Putamen (tissue), 1 donor: ENCODE data around the gene VN1R5.
"Not testable (repeated sequence)": the region's sequence is repeated elsewhere in the genome, so short reads cannot be mapped to it uniquely, and the experiment has no call there.

ENCODE experiments used
- DNase-seq: peaks from one replicate; pipeline ENCODE4 v3.0.0-alpha.2; 2016; ENCODE audit warnings: low spot score

The VN1R5 gene

DNA sequence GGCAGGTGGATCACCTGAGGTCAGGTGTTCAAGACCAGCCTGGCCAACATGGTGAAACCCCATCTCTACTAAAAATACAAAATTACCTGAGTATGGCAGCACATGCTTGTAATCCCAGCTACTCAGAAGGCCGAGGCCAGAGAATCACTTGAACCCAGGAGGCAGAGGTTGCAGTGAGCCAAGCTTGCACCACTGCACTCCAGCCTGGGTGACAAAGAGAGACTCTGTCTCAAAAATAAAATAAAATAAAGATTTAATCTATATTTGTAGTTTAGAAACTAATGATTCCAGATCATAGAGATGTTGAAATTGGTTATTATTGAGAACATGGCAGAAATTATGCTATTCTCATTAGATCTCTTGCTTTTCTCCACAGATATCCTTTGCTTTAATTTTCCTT, at the start of gene VN1R5:
Gene VN1R5, plus strand, starts transcription at position 301 of the 400 bp plus-strand sequence.
- not testable (repeated sequence) for DNase-seq

DNA sequence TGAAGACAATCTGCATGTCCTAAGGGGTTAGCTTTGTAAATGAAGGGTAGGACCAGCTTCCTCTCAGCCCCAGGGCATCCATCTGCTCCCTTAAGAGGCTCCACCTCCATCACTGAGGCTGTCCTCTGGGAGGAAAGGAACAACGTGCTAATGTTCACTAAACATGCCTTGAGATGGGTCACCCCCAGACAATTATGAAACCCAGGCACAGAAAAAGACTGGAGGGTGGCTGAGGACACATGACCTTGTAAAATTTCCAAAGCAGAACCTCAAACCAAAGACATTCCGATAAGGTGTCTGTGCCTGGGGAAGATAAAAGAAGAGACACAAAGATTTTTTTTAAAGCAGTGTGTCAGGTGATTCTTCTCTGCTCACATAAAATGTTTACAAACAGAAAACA, 46.5 kb upstream of the VN1R5 start:
- DNase-seq = no peak

DNA sequence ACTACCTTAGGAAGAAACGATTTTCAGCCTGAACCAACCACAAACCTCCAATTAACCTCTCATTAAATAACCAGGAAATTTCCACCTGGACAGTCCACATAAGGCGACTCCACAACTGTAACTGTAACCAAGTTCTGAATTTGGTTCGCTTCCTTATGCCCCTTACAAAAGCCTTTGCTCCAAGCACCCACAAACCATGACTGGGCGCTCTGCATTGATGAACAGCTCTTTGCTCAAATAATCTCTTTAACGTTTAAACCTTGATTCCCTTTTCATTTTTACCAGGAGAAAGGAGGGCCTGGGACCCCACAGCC, 45.9 kb upstream of the VN1R5 start:
- no peak for DNase-seq

DNA sequence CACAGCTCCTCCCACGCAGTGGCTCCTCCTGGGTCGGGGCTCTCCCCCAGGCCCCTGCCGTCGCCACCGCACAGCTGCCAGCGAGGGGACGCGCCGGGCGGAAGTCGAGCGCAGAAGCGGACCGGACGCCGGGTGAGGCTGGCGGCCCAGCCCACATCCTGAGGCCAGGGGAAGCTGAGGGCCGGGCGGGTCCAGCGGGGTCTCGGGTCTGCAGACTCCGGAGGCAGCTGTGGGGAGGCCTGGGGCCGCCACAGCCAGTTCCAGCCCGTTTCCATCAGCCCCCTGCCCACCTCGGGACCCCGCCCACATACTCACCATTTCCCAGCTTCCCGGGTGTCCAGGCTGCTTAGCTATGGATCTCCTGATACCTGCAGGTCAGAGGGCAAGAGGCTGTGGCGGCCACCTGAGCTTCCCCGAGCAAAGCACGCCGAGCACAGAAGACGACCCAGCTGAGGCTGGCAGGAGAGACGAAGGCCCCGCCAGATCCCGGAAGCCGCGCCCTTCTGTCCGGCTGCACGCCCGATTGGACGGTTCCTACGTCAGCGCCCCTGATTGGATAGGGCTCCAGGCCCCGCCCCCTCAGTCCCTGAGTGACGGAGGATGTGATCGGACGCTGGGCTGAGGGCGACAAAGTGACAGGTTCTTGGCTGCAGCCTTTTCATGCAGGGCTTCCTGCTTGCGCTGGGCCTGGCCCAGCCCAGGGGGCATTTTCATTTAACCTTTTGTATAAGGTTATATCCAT, 45.3 kb upstream of the VN1R5 start:
- DNase-seq = peak; percentile 94

DNA sequence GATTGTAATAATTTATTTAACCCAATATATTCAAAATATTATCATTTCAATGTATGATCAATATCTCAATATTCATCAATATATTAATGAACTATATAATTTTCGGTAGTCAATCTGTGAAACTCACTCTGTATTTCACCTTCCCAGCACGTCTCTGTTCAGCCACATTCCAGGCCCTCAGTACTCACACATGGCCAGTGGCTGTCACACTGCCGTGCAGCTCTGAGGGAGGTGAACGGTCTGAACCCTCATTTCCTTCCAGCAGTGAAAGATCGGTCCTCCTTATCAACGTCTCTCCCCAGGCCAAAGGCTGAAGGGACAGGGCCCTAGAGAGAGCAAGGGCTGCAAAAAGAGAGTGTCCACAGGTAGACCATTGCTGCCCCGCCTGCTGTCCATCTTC, 44.5 kb upstream of the VN1R5 start:
- DNase-seq = no peak

DNA sequence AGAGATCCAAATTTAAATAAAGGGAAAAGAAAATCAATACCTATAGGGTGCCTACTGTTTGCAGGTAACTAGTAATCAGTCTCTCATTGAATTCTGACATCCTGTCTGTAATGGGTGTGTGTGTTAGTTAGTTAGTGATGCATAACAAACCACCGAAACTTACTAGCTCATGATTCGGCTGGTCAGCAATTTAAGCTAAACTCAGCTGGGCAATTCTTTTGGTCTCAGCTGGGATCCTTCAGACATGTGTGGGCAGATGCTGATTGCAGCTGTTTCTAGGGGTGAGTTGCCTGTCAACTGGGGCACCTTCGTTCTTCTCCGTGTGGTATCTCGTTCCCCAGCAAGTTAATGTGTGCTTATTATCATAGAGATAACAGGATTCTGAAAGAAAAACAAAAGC, 43.9 kb upstream of the VN1R5 start:
- DNase-seq = no peak

DNA sequence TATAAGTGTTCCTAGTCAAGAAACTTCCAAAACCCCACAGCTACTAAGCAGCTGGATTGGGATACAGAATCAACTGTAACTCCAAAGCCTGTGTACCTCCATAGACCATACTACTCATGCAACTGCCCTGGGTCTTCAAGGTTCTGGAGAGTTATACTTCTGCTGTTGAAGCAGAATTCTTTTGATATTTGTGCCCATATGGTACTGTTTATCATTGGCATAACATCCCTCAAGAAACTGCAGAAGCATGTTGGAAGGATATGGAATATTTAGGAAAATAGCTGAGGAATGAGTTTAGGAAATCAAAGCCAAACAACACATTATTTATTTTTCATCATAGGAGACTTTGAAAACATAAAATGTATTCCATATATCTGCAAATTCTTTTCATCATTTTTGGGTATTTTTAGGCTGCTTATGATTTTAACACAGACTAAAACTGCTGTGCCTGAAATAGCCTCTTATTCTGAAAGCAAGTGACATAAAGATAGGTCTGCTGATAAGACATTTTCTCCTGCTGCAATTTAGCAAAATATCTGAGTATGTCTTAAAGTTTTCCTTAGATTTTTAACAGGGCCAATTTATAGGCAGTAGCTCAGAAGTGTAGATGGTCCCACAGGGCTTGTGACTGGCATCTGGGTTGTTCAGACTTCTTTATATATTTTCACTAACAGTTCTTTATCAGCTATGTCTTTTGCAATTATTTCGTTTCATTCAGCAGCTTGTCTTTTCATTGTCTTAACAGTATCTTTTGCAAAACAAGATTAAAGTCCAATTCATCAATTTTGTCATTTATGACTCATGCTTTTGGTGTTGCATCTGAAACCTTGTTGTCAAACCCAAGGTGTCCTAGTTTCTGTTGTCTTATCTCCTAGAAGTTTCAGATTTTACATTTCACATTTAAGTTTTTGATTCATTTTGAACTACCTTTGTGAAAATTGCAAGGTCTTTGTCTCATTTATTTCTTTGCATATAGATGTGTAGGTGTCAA, 43.0 kb upstream of the VN1R5 start:
- no peak for DNase-seq

DNA sequence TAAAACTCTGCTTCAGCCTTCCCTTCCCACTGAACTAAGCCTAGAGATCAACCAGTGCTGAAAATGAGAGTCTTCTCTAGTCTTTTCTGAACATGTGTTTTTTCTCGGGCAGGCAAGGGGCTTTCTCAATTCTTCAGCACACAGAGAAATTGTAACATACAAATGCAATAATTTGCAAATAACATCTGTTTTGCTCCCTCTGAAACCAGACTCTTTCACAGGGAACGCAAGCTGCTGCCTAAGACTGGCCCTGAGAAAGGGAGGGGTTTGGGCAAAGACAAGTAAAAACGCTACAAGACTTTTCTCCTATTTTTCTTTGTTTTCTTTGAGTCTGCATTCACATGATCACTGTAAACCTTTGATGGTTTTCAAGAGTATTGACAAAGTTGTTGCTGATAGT, 39.6 kb upstream of the VN1R5 start:
- no peak for DNase-seq

DNA sequence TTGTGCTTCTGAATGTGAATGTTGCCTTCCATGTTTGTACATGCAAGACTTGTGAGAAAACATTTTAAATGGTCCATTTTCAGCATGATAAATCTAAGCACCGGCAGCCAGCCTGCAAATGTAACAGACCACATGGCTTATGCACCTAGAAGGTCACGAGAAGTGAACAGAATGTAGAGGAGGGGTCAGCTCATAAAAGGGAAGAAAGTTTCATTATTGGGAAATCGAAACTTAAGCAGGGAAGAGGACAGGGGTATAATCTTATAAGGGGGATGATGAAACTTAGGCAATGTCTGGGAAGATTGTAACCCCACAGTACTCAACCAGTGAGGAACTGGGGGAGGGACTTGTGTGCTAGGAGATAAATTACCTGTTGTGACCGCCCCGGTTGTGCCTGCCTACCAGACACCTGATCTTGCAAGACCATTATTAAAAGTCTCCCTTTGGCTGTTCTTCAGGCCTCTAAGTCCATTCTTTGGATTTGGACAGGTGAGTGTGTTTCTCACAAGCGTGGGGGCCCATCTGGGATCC, 37.7 kb upstream of the VN1R5 start:
- no peak for DNase-seq

DNA sequence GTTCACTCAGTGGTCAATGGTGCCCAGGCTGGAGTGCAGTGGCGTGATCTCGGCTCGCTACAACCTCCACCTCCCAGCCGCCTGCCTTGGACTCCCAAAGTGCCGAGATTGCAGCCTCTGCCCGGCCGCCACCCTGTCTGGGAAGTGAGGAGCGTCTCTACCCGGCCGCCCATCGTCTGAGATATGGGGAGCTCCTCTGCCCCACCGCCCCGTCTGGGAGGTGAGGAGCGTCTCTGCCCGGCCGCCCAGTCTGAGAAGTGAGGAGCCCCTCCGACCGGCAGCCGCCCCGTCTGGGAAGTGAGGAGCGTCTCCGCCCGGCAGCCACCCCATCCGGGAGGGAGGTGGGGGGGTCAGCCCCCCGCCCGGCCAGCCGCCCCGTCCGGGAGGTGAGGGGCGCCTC, 35.6 kb upstream of the VN1R5 start:
- not testable (repeated sequence) for DNase-seq

DNA sequence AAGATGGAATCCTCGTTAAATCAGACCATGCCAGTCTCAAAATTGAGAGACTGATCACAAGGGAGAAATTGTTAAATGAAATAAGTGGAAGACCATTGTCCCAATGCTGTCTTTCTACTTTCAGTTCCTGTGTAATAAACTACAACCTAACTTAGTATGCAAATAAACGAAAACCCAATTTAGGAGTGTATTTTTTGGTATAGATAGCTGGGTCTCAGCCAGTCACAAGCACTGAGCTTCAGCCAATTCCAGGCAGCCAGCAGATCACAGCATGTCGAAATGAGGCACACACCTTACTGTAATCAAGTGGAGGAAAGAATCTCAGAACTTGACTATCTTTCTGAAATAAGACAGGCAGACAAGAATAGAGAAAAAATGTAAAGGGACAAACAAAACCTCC, 33.0 kb upstream of the VN1R5 start:
- no peak for DNase-seq

DNA sequence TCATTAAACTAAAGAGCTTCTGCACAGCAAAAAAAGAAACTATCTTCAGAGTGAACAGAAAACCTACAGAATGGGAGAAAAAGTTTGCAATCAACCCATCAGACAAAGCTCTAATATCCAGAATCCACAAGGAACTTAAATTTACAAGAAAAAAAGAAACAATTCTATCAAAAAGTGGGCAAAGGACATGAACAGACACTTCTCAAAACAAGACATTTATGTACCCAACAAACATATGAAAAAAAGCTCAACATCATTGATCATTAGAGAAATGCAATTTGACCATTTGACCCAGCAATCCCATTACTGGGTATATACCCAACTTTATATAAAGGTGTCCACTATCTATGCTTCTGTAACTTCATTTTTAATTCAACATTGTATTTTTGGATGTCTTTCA, 31.1 kb upstream of the VN1R5 start:
- DNase-seq = no peak

DNA sequence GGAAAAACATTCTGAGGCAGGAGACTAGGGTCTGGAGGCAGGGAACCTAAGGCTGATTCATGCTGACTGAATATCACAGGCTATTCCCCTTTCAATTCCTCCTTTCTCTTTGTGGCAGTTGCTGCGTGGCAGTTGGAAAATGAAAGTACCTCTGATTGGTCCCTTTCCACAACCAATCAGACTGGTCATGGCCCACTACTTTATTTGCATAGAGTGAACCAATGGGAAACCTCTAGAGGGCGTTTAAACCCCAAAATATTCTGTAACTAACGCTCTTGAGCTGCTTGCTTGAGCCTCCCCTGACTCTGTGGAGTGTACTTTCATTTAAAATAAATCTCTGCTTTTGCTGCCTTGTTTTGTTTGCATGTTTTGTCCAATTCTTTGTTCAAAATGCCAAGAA, 27.7 kb upstream of the VN1R5 start:
- DNase-seq = no peak

DNA sequence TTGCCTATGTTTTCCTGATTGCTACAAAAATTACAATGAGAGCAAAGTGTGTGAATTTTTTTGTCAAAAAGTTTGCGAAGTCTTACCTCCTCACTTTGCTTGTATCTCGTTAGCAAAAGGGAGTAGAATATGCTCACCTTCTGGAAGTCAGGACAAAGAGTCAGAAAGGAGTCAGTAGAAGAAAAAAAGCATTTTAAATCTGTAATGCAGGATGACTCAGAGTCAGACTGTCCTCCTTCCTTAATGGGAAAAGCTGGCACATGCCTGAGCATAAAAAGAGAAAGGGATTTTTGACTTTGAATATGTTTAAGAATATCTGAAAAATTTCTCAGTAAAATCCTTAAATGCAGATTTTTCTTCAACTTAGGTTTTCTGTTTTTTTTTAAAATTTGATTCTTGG, 14.2 kb upstream of the VN1R5 start:
- DNase-seq = no peak

DNA sequence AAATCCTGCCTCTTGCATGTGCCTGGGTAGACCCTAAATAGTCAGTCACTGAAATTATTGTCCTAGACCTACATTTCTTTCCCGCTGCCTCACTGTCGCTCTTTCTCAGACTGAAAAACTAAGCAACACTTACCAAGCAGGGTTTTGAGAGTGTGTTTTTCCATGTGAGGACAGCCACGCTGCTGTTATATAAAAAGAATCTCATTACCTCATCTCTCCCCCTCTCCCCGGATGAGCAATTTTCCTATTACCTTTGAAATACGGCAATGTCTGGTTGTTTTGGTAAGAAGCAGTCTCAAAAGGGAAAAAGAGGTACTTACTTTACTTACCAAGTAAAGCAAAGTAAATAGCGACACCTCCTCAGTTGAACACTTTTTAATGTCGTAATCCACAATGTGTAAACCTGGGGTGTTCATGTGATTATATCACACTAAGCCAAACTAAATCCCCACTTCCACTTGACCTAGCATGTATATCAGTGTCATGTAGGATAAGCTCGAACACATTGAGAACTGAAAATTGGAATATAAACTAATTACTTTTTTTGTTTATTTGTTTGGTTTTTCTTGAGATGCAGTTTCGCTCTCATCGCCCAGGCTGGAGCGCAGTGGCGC, 12.2 kb upstream of the VN1R5 start:
- DNase-seq = no peak

DNA sequence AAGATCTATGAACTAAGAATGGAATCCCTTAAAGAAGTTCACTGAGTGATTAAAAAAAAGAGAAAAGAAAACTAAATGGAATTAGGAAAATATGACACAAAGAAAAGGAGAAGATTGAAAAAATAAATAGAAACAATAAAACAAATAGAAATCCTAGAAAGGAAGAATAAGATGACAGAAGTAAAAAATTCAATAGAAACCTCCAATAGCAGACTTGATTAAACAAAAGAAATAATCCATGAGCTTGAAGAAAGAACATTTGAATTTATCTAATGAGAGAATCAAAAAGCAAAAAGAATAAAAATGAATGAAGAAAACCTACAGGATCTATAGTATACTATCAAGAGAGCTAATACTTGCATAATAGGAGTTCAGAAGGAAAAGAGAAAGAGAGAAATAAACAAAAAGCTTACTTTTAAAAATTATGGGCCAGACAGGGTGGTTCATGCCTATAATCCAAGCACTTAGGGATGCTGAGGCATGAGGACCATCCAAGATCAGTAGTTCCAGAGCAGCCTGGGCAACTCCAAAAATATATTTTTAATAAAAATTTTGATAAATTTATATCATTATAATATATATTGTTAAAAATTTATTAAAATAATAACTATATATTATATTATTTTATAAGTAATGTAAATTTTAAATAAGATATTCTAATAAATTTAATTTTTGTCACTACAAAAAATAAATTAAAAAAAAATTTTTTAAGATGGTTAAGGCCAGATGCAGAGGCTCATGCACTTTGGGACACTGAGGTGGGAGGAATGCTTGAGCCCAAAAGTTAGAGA, 9.4 kb upstream of the VN1R5 start:
- no peak for DNase-seq

DNA sequence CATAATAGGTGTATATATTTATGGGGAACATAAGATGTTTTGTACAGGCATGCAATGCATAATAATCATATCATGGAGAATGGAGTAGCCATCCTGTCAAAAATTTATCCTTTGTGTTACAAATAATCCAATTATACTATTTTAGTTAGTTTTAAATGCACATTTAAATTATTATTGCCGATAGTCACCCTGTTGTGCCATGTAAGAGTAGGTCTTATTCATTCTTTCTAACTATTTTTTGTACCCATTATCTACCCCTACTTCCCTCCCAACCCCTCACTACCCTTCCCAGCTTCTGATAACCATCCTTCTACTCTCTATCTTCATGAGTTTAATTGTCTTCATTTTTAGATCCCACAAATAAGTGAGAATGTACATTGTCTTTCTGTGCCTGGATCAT, 8.3 kb upstream of the VN1R5 start:
- DNase-seq = no peak

DNA sequence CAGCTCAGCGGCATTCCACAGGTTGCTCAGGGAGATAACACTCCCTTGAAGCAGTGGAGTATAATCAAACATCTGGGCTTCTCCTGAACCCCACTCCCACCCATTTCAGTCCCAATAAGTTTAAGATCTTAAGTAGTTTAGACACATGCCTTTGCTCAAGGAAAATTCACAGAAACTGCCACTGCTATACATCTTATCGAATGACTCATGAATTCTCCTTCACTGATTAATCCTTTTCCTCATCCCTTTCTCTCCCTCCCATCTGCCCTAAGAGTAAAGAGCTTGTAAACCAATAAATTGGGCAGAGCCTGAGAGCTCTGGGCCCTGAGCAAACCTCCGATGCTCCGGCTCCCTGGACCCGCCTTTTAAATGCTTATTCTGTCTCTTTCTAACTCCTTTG, 10.2 kb downstream of the VN1R5 start:
- DNase-seq = no peak

DNA sequence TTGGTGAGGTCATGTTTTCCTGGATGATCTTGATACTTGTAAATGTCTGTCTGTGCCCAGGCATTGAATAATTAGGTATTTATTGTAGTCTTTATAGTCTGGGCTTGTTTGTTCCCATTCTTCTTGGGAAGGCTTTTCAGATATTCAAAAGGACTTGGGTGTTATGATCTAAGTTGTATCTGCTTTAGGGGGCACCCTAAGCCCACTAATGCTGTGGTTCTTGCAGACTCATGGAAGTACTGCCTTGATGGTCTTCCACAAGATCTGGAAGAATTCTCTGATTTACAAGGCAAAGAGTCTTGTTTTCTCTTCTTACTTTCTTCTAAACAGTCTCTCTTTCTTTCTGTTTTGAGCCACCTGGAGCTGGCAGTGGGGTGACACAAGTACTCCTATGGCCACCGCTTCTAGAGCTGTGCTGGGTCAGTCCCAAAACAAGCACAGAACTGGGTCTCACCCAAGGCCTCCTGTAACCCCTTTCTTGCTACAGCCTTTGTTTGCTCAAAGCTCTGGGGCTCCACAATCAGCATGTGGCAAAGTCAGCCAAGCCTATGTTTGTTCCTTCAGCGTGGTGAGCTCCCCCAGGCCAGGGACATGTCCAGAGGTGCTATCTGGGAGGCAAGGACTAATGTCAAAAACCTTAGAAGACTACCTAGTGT, 12.6 kb downstream of the VN1R5 start:
- DNase-seq = no peak

DNA sequence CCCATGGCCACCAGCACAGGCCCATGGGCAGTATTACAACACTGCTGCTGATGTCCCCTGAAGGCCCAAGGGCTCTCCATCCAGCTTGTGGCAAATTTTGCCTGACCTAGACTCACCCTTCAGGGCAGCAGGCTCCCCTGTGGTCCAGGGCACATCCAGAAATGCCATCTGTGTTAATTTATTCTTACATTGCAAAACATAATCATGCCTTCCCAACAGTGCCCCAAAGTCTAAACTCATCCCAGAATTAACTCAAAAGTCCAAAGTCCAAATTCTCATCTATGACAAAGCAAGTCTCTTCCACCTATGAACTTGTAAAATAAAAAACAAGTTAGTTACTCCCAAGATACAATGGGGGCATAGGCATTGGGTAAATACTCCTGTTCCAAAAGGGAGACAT, 13.3 kb downstream of the VN1R5 start:
- no peak for DNase-seq

DNA sequence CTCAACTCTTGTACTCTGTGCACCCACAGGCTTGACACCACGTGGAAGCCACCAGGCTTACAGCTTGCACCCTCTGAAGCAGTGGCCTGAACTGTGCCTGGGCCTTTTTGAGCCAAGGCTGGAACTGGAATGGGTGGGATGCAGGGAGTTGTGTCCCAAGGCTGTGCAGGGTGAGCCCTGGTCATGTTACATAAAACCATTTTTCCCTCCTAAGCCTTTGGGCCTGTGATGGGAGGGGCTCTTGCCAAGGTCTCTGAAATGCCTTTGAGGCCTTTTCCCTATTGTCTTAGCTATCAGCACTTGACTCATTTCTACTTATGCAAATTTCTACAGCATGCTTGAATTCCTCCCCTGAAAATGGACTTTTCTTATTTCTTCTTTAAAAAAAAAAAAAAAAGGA, 14.1 kb downstream of the VN1R5 start:
- DNase-seq = no peak
